ENCODE data around the gene DCLRE1C. TPM values are rescaled to one million over a fixed set of nuclear protein-coding genes. Genes with fewer than 3 reads are reported as not detected.
A peak's percentile ranks its signal among the peaks of the same experiment; 100 is the strongest.
"Not testable (repeated sequence)": the region's sequence is repeated elsewhere in the genome, so short reads cannot be mapped to it uniquely, and the experiment has no call there.

DCLRE1C gene
- total RNA-seq, result 7.5 and 9.3 TPM in 2 replicates

DNA sequence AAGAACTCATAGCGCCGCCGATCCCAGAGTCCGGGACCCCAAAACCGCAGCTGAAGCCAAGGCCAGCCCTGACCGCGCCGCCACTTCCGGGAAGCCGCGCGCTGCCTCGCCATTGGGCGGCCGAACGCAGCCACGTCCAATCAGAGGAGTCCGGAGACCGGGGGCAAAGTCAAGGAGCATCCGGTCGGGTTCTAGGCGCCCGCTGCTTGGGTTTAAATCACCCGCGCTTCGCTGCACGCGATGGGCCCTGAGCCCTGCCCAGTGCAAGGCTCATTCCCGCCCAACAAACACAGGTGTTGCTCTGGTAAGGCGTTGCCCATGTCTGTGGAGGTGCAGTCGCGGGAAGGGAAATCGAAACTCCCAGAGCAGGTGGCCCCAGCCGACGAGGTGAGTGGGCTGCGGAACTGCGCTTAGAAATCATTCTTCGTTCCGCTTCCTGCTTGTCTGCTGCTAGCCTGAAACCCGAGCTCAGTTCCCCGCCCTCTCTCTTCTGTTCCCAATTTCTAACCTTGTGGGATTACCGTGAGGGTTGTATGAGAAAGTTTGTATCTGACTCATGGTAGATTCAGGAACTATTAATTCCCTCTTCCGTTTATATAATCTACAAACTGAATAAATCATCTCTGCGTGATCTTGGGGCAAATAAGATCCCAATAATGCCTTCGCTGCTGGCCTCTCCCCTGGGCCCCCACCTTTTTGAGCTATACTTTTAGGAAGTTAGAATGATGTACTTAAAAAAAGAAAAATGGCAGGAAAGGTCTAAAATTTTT, at the start of gene DCLRE1C:
Gene DCLRE1C, minus strand, starts transcription at position 96 of the 770 bp plus-strand sequence. Its CDS starts 86 bp downstream, at position 10.
- DNase-seq (ENCODE audit: low read depth, low spot score), result peak; percentile 48

DNA sequence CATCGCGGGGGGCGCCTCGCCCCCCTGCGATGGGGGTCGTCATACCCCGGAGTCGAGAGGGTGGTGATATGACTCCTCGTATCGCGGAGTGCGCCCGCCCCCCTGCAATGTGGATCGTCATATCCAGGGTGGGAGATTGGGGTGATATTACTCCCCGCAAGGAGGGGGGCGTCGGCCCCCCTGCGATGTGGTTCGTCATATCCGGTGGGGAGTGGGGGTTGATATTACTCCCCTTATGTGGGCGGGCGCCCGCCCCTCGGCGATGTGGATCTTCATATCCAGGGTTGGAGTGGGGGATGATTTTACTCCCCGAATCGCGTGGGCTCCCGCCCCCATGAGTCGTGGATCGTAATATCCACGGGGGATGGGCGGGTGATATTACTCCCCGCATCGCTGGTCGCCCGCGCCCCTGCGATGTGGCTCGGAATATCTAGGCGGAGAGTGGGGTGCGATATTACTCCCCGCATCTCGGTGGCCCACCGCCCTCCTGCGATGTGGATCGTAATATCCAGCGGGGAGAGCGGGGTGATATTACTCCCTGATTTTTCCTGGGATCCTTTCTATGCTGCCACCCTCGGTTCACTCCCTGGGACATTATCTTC, 42.2 kb upstream of the DCLRE1C start:
- no peak for DNase-seq (ENCODE audit: low read depth, low spot score)

DNA sequence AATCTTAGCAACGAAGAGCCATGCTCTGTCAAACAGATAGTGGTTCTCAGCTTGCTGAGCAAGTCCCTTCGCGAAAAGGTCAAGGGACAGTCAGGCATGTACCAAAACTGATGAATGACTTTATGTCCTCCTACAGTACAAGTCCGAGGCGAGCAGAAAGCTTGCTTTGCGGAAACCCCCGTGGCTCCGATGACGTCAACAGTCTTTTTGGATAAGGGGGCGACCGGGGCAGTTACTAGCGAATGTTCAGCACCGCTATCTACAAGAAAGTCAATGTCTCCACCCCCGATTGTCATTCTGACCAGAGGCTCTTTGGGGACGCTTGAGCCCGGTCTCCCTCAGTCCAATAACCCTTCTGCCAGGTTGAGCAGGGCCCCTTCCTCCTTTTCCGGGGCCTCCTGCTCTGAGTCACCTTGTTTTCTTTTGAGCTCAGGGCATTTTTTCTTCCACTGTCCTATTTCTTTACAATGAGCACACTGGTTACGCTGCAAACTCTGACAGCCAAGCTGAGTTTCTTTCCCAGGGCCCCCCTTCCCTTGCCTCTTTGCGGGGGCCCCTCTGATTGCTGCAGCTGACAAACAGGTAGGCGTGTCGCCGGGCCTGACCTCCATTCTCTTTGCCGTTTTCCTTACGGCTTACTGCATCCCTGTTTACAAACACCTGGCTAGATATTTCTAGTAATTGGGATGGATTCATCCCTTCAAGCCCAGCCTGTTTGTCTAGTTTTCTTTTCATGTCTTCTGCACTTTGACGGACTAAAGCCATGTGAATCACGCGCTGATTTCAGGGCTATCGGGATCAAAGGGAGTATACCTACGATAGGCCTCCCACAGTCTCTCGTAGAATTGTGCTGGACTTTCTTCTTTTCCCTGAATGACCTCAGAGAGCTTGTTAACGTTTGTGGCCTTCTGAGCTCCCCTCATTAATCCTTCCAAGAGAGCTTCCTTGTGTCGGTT, 39.9 kb upstream of the DCLRE1C start:
- DNase-seq (ENCODE audit: low read depth, low spot score), result not testable (repeated sequence)

DNA sequence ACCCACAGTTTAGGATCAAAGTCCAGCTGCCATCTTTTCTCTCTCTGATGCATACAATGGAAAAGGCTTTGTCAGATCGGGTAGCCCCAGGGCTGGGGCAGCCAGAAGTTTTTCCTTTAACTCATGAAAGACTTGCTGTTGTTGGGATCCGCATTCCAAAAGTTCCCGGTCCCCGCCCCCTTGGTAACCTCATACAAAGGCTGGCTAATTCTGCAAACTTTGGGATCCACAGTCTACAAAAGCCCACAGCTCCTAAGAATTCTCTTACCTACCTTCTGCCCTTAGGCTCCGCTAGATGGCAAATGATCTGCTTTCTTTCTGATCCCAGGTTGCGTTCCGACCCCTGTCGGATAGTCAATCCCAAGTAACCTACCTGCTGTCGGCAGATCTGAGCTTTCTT, 38.4 kb upstream of the DCLRE1C start:
- not testable (repeated sequence) for DNase-seq (ENCODE audit: low read depth, low spot score)

DNA sequence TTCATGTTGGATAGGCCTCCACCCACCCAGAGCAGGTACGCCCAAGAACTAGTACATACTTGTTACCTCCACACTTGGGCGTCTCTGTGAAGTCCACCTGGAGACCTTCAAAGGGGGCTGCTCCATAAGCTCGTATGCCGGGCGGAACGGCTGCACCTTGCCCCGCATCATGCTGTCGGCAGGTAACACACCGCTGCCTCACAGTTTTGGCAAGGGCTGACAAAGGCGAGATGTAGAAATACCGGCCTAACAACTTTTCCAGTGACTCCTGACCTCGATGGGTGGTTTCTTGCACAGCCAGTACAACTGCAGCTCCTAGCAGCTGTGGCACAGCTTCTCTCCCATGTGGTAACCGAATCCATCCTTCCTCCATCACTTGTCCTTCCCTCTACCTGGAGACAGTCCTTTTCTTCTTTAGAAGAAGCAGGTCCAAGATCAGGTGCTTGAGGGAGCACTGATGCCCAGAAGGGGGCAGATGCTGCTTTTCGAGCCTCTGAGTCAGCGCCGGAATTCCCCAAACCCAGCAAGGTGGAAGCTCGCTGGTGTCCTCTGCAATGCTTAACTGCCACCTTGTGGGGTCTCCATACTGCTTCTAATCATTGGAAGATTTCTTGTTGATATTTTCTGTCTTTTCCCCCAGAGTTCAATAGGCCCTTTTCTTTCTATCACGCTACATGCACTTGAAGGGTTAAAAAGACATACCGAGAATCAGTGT, 37.3 kb upstream of the DCLRE1C start:
- not testable (repeated sequence) for DNase-seq (ENCODE audit: low read depth, low spot score)

DNA sequence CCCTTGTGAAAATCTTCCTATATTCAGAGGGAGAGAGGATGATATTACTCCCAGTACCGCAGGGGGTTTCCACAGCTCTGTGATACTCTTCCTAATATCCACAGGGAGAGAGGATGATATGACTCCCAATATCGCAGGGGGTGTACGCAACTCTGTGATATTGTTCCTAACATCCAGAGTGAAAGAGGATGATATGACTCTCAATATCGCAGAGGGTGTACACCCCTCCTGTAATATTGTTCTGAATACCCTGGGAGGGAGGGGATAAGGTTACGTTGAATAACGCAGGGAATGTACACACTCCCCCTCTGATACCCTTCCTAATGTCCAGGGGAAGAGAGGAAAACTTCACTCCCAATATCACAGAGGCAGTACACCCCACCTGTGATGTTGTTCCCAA, 35.7 kb upstream of the DCLRE1C start:
- DNase-seq (ENCODE audit: low read depth, low spot score), result not testable (repeated sequence)

DNA sequence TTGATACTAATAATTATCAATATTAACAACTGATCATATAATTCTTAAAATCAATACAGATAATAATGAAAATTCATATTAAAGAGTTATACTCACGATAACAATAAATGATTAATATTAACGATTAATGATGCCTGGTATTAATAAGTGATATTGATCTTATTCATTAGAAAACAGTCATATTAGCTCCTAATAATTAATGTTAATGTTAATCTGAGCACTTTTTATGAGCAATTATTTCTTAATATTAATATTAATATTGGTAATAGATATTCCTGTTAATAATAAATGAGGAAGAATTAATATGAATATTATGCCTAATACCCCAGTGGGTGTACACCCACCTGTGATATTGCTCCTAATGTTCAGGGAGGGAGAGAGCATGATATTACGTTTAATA, 28.8 kb upstream of the DCLRE1C start:
- no peak for DNase-seq (ENCODE audit: low read depth, low spot score)

DNA sequence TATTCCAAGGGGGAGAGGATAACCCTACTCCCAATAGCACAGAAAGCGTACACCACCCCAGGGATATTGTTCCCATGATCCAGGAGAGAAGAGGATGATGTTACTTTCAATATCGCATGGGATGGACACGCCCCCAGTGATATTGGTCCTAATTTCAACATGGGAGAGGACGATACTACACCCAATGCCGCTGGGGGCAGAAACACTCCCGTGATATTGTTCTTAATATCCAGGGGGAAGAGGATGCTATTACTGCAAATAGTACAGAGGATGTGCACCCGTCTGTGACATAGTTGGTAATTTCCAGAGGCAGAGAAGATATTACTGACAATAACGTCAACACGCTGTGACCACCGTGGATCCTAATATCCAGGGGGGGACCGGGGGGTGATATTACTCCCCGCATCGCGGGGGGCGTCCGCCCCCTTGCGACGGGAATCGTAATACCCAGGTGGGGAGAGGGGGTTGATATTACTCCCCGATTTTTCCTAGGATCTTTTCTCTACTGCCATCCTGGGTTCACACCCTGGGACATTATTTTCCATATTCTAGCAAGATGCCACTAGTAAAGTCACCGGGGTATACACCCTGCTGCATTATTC, 21.9 kb upstream of the DCLRE1C start:
- no peak for DNase-seq (ENCODE audit: low read depth, low spot score)

DNA sequence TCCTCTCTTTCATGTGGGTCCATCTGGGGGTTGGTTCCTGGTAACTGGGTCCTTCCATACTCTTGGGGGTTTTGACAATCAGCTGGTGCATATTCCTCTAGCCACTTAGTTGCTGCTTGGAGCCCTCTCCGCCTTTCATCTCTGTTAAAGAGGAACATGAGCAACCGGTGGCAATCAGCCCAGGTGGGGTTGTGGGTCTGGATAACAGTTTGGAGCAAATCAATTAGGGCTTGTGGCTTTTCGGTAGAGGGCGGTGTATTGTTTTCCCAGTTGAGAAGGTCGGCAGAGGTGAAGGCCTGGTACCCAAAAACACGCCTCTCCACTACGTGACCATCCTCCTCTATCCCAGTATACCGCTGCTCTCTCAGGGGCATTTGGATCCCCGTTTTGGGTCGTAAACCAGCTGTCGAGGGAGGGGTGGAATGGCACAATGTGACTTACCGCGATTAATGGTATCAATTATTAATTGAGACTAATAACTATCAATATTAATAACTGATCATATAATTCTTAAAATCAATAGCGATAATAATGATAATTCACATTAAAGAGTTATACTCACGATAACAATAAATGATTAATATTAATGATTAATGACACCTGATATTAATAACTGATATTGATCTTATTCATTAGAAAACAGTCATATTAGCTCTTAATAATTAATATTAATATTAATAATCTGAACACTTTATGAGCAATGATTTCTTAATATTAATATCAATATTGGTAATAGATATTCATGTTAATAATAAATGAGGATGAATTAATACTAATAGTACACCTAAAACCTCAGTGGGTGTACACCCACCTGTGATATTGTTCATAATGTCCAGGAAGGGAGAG, 20.5 kb upstream of the DCLRE1C start:
- not testable (repeated sequence) for DNase-seq (ENCODE audit: low read depth, low spot score)

DNA sequence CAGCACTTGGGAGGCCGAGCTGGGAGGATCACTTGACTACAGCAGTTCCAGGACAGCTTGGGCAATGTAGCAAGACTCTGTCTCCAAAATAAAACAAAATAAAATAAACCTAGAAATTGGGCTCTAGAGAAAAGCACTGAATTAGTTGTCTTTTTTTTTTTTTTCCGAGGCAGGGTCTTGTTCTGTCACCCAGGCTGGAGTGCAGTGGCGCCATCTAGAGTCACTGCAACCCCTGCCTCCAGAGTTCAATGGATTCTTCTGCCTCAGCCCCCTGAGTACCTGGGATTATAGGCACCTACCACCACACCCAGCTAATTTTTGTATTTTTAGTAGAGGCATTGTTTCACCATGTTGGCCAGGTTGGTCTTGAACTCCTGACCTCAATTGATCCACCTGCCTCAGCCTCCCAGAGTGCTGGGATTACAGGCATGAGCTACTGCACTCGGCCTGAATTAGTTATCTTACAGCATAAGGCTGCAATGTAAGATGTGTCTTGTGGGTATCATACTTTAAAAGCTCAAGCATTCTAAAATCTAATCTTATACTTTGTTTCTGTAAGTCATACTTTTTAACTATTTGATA, 18.1 kb upstream of the DCLRE1C start:
- no peak for DNase-seq (ENCODE audit: low read depth, low spot score)

DNA sequence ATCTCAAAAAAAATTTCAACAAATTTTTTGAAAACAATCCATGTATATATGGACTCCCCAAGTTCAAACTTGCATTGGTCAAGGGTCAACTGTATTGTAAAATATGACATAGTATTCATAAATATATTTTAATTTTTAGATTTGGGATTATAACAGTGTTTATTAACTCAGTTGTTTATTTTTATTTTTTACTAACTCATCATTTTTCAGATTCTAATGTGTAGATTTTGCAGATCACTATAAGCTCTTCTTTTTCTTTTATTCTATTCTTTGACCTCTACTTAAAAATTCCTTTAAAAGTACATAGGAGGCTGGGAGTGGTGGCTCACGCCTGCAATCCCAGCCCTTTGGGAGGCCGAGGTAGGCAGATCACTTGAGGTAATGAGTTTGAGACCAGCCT, 14.0 kb upstream of the DCLRE1C start:
- no peak for DNase-seq (ENCODE audit: low read depth, low spot score)

DNA sequence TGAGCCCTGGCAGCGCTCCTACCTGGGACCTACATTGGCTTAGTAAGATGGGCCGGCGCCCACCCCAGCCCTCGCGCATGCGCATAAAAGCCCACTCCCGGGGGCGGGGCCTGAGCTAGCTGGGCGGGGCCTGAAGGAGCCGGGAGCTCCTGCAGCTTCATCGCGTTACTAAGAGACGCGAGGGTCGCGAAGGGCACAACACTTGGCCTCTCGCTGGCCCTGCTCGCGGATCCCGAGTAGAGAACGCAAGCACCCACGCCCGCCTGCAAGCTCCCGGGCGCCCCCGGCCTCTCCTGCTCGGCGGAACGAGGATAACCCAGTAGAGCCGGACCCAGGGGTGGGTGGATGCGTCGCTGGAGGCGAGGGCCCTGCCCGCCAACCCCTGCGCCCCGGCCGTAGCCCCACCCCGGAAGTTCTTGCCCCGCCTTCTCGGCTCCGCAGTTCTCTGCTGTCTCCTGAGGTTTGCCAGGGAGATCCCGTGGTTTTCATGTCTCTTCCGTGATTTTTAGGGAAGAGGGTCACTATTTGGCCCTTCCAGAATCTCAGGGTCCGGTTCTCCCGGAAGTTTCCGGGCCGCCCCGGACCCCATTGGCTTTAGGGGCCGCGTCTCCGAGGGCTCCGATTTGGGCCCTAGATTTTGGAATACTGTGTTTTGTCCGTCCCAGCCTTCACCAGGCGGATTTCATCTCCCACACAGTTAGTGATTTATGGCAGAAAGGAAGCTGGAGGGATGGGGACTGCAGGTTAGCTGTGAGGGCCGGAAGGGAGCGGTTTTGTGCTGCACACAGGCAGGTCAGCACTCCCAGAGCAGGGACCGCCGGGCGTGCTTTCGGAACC, 5.5 kb upstream of the DCLRE1C start, which contains the start of gene MEIG1:
Gene MEIG1, plus strand, starts transcription at position 168 of the 837 bp plus-strand sequence. CDS start 7,081 bp downstream, outside the sequence.
- DNase-seq (ENCODE audit: low read depth, low spot score), result peak; percentile 59

DNA sequence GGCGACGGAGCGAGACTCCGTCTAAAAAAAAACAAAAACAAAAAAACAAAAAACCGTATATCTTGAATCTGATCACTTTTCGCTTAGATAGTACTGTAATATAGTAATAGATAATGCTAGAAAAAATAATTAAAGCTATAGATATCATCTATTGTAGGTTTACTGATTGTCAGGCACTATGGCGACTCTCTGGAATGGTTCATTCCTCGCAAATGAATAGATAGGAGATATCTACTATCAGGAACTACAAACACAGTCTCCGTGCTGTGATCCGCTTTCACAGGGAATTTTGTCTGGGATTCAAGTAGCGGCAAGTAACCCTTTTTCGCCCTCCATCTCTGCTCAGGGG, 5.0 kb upstream of the DCLRE1C start:
- no peak for DNase-seq (ENCODE audit: low read depth, low spot score)

DNA sequence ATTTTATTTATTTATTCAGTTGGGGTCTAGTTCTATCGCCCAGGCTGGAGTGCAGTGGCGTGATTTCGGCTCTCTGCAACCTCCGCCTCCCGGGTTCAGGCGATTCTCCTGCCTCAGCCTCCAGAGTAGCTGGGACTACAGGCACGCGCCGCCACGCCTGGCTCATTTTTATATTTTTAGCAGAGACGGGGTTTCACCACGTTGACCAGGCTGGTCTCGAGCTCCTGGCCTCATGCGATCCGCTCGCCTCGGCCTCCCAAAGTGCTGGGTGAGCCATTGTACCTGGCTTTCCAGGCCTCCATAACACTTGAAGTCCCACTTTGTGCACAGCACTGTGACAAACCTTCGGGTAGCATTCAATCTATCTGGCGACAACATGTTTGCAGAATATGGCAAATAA, 1.0 kb upstream of the DCLRE1C start:
- no peak for DNase-seq (ENCODE audit: low read depth, low spot score)

DNA sequence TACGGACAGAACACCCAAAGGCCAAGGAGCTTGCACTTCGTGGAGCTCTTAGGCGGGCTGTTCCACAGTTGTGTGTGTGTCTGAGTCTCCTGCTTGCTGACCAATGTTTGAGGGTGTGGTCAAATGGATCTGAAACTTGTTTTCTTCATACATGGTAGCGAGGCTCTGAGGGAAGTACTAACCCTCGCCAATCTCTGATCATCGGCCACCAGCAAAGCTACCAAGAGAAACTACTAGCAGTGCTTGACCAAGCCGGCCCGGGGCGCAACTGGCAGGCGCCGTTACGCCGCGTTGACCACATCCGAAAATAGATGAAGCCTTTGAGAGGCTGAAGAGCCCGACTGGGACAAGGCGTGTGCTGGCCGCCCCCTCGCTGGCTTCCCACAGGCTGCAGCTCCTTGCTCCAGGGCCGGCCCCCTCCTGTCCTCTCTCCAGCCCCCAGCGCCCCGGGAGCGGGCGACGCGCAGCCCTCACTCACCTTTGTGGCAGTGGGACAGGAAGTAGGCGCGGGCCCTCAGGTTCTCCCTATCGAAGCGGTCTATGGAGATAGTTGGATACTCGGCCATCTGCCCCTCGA, 384 bp downstream of the DCLRE1C start:
- peak; percentile 2 for DNase-seq (ENCODE audit: low read depth, low spot score)

DNA sequence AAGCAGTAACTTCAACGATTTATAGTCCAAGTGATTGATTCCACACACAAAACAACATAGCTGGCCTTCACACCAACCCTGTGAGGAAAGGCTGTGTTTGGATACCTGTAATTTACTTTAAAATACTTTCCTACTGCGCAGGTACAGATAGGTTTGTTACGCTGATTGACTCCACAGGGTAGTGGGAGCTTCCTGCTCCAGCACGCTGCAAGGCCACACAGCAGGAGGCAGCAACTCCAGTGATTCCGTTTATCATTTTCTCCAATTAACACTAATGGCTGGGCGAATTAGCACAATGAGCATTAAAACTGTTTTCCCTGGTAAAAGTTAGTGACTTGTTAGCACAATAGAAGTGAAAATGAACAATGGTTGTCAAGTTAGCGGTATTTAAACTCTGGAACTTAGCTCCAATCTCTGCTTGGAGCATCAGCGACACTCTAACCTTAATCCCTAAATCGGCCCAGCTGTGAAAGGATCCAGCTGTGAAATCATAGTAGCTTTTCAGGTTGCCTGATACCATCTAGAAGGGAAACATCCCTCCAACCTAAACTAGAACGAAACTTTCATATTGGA, 959 bp downstream of the DCLRE1C start:
- no peak for DNase-seq (ENCODE audit: low read depth, low spot score)

DNA sequence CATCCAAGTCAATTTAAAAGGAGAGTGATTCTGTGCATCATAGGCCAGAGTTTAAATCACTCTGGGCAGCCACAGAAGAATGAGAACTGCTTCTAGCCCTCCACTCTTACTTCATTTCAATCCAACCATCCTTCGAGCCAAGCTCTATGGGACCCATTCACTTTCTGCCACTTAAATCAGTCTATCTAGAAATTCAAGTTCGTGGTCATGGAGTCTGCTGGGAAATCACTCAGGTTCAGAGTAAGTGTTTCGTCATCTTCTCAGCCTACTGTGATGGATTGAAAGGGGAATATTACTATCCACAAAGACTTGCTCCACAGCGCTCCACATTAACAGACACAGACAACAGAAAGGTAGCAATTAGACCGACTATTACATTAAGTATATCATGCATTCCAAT, 4.6 kb downstream of the DCLRE1C start:
- DNase-seq (ENCODE audit: low read depth, low spot score), result no peak

DNA sequence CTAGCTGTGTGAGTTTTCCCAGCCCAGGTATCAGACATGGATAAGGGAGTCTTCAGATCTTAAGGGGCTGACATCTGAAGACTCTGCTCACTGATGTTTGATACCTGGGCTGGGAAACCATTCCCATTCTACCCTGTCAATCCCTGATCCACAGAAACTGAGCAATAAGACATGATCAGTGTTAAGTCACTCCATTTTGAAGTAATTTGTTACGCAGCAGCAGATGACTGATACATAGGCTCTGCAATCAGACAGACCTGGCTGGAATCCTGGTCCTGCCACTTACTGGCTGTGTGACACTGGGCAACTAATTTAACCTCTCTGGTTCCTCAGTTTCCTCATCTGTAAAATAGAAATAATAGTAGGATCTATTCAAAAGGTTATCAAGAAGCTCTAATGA, 6.6 kb downstream of the DCLRE1C start:
- no peak for DNase-seq (ENCODE audit: low read depth, low spot score)
